ENCODE measurements around the gene DET1. TPM values are rescaled to one million over a fixed set of nuclear protein-coding genes. Genes with fewer than 3 reads are reported as not detected.

The DET1 gene
- total and polyA plus RNA-seq, 2 of the 13 experiments (the other 11 are each of a cell fraction or from before 2014, with no cell fraction given) = 2.2 to 4.2 TPM

DNA sequence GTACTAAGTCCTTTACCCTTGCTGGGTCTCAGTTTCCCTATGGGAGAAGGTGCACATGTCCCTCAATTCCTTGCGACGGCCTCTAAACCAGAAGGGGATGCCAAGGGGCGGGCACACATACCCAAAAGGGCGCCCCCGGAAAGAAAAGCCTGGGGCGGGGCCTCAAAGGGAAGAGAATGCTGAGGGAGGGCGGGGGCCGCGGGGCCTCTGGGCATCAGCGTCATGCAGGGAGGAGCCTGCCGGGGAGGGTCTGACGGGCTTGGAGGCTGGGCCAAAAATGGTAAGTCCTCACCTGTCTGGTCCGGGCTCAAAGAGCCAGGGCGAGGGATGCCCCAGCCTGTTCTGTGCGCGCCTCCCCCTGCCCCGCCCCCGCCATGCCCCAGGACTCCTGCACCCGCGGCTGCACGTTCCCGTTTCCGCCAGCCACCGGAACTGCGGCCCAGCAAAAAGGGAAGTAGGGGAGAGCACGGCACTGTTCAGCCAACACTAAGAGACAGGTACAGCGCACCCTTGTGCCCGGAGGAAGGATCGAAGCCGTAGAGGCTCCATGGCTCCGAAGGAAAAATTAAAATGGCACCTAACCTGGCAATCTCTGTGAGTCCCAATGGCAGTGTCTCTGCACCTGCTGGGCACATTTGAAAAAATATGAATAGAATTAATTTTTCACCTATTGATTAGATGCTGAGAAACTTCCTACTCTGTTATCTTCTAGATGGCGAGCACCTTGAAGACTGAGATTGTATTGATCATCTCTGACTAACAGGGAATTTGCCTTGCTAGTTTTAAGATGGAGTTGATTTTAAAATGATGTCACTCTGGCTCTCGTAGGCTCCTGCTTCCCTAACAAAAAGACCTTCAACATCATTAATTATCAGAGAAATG, at the start of gene DET1 (continued):
- TF ChIP-seq SRSF4 (IDR thresholded peaks at IDR 0.05; ENCODE audit: low read depth, low read length, poor library complexity, severe bottlenecking) = no peak

- FAIRE-seq (no peak), DNase-seq (ENCODE audit: low spot score) (no peak), ATAC-seq (no peak)
- Histone ChIP-seq H3K4me3 (replicated peaks in 1 of 3; ENCODE audit: insufficient read depth in 1 of 3, low read depth in 2 of 3, low read length in 3 of 3) (no peak overlapping the region), H2AFZ (ENCODE audit: low read length) (no peak overlapping the region), H3K4me1 (ENCODE audit: insufficient read depth, low read length) (no peaks in the 10 kb centered on the region), H3K27ac (ENCODE audit: extremely low read length, insufficient read depth, low read length) (no peak overlapping the region), H3K4me2 (ENCODE audit: low read depth, low read length) (no peak overlapping the region), H4K20me1 (ENCODE audit: insufficient read depth, low read length) (no peaks in the 10 kb centered on the region), H3K36me3 (replicated peaks in 1 of 2; ENCODE audit: control insufficient read depth in 1 of 2, insufficient read depth in 2 of 2, low read length in 2 of 2) (no peaks in the 10 kb centered on the region), H3K79me2 (ENCODE audit: insufficient read depth, low read length) (no peaks in the 10 kb centered on the region), H3K27me3 (ENCODE audit: control insufficient read depth in 1 of 2, insufficient read depth in 2 of 2, low read length in 2 of 2) (no peaks in the 10 kb centered on the region; a peak in 1 of 5 replicates), H3K9ac (ENCODE audit: insufficient read depth, low read depth, low read length) (no peak overlapping the region), H3K9me3 (ENCODE audit: low read length) (no peaks in the 10 kb centered on the region)
- ChIA-PET POLR2A (no interaction called here), CTCF (ENCODE audit: low intra/inter-chr PET ratio, low total read pairs) (no interaction called here)
- in situ Hi-C loops (cut with HindIII; ENCODE audit: extremely low pct_ligation_motif_present, low pct_unique_long_range_greater_than_20kb) = no loop called here
- TF ChIP-seq ZNF761 (CRISPR knock-in tag; conservative IDR thresholded peaks at IDR 0.05) (no peak), ZNF781 (CRISPR knock-in tag; IDR thresholded peaks at IDR 0.05; ENCODE audit: borderline replicate concordance, not compliant biosample characterization) (no peak), ZNF629 (CRISPR knock-in tag; conservative IDR thresholded peaks at IDR 0.05) (no peak)
- TF ChIP-seq, protein P1, sequence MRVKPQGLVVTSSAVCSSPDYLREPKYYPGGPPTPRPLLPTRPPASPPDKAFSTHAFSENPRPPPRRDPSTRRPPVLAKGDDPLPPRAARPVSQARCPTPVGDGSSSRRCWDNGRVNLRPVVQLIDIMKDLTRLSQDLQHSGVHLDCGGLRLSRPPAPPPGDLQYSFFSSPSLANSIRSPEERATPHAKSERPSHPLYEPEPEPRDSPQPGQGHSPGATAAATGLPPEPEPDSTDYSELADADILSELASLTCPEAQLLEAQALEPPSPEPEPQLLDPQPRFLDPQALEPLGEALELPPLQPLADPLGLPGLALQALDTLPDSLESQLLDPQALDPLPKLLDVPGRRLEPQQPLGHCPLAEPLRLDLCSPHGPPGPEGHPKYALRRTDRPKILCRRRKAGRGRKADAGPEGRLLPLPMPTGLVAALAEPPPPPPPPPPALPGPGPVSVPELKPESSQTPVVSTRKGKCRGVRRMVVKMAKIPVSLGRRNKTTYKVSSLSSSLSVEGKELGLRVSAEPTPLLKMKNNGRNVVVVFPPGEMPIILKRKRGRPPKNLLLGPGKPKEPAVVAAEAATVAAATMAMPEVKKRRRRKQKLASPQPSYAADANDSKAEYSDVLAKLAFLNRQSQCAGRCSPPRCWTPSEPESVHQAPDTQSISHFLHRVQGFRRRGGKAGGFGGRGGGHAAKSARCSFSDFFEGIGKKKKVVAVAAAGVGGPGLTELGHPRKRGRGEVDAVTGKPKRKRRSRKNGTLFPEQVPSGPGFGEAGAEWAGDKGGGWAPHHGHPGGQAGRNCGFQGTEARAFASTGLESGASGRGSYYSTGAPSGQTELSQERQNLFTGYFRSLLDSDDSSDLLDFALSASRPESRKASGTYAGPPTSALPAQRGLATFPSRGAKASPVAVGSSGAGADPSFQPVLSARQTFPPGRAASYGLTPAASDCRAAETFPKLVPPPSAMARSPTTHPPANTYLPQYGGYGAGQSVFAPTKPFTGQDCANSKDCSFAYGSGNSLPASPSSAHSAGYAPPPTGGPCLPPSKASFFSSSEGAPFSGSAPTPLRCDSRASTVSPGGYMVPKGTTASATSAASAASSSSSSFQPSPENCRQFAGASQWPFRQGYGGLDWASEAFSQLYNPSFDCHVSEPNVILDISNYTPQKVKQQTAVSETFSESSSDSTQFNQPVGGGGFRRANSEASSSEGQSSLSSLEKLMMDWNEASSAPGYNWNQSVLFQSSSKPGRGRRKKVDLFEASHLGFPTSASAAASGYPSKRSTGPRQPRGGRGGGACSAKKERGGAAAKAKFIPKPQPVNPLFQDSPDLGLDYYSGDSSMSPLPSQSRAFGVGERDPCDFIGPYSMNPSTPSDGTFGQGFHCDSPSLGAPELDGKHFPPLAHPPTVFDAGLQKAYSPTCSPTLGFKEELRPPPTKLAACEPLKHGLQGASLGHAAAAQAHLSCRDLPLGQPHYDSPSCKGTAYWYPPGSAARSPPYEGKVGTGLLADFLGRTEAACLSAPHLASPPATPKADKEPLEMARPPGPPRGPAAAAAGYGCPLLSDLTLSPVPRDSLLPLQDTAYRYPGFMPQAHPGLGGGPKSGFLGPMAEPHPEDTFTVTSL (CRISPR knock-in tag; IDR thresholded peaks at IDR 0.05; ENCODE audit: borderline replicate concordance) = no peak
- BruUV-seq (replicated peaks) = no TSS peak
- intact Hi-C loops (cut with micrococcal nuclease; ENCODE audit: unreplicated experiment) = no loop called here
Observed at GRCh38 chr15:88591384-88591783, 44.9 kb upstream of the DET1 start.
